GM19455 (cell line): ENCODE results near the gene FCMR.

ENCODE experiments used
- ATAC-seq: cut with Tn5 transposase; IDR thresholded peaks from one replicate; pipeline ENCODE4 v1.9.1; 2021; ENCODE audit not compliant: unreplicated experiment

FCMR gene, protein sequence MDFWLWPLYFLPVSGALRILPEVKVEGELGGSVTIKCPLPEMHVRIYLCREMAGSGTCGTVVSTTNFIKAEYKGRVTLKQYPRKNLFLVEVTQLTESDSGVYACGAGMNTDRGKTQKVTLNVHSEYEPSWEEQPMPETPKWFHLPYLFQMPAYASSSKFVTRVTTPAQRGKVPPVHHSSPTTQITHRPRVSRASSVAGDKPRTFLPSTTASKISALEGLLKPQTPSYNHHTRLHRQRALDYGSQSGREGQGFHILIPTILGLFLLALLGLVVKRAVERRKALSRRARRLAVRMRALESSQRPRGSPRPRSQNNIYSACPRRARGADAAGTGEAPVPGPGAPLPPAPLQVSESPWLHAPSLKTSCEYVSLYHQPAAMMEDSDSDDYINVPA

DNA sequence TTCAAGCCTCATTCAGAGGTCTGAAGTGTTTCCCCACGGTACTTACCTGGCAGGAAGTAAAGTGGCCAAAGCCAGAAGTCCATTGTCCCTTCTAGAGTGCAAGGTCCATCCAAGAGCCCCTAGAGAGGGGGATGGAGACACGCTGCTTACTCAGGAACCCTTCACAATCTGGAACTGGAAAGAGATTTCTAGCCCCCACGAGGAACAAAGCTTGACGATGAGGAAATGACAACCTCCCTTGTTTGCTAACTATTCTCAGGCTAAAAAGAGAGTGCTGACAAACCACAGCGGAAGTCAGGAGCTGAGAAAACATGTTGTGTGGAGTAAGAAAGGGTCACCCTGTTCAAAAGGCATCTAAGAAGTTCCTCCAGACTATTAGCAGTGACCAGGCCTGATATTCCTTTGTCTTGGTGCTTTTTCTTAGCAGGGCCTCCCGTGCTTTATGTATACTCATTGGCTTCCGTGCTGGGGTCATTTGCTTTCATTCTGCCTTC, at the start of gene FCMR:
Gene FCMR, minus strand, starts transcription at position 170 of the 494 bp plus-strand sequence. Its CDS starts 87 bp downstream, at position 83.
- ATAC-seq: no peak

DNA sequence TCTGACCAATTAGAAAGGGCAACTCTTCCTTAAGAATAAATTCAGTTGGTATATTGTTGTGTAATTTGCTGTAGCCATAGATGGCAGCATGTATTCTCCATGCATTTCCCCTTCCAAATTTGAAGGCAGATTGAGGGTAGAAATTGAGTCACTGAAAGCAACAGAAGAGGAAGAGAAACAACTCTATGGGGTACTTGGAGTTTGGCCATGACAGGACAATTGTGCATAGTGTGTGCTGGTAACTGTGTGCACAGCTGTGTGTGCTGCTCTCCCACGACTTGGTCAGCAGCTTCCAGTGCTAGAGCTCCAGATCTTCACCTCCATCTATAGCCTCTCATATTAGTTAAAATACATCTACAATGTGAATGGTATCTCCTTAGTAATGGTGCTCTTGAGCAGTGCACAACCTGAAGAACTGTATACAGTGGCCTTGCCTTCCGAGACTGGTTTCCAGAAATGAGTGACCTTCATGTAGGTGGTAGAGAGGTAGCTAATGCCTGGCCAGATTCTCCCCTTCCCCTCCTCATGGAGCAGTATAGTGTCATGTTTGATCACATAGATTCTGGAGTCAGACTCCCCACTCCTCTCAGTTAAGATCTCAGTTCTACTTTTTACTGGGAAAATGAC, 49.4 kb upstream of the FCMR start:
- no peak for ATAC-seq

DNA sequence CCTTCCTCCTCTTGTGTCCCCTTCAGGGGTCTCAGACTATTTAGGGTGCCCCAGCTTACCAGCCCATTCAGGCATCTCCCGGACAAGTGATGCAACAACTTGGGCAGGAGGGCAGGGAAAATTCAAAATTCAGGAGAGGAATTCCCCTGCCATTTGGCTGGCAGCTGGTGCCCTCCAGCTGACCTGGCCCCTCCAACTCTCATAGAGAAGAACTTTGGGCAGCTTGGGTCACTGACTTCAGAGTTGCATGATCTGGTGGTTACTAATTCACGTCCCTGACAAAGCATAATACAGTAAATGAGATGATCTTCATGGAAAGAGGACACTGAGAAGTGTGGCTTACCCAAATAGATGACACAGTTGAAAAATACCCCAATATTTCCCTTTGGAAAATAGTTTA, 48.7 kb upstream of the FCMR start, which contains the start of gene FCAMR:
Gene FCAMR, minus strand, starts transcription at position 15 of the 400 bp plus-strand sequence. CDS start 335 bp downstream, outside the sequence.
- ATAC-seq: no peak

DNA sequence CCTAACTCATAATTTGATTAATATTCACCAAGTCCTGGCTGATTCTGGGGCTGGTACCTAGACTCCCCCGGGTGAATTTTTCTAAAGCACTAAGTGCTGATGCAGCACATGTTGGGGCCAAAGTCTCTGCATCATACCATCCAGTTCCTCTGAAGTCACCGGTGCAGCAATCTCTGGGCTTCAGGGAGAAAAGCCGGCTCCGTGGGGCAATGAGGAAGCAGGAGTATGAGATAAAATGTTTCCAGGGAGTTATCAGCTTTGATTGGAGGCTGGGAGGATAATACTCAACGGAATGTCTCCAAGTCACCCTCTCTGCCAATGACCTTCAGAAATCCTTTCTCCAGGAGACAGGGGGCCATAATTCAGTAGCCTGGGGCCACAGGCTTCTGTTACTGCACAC, 47.3 kb upstream of the FCMR start:
- no peak for ATAC-seq

DNA sequence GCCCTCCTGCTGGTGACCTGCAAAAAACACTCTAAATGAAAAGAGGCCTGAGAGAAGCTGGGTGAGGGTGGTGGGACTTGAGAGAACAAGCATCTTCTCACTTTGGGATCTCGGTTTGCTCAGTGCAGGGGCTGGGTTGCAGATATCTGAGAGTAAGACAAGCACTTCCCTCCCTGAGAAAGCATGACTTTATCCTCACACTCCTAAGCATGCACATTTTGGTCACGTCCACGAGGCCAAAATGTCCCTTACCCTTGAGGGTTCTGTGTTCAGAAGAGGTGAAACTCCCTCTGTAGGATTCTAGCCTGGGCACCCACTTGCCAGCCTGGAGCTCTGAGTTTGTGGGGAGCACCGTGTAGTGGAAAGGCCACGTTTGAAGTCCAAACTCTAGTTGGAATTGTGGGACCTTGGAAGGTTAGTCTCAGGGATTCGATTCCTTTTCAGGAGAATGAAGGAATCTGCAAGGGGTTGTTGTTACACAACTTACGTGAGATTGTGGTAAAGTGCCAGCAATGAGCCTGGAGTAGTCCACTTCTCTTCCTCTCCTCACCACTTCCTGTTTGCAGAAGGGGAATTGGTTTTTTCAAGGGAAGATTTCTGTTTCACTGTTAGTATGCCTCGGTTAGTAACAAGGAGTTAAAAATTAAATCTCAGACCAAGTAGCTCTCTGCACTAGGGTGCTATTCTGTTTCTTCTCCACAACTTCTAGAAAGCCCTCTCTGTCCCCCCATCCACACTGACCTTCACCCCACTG, 45.5 kb upstream of the FCMR start:
- no peak for ATAC-seq

DNA sequence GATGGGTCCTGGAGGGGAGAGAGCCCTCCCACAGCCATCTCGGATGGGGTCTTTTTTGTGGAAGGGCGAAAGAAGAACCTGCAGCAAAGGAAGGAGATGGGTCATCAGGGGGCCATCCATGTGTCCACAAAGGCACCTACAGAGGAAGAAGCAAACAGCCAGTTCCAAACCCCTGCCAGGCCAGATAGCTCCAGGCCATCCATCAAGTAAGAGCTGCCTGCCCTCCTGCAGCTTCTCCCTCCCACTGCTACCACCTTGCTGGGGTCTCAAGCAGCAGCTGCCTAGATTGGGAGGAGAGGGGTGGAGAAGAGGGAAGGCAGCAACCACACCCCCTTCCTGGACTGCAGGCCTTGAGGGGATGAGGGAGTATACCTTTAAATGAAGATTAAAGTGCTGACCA, 44.0 kb upstream of the FCMR start:
- no peak for ATAC-seq

DNA sequence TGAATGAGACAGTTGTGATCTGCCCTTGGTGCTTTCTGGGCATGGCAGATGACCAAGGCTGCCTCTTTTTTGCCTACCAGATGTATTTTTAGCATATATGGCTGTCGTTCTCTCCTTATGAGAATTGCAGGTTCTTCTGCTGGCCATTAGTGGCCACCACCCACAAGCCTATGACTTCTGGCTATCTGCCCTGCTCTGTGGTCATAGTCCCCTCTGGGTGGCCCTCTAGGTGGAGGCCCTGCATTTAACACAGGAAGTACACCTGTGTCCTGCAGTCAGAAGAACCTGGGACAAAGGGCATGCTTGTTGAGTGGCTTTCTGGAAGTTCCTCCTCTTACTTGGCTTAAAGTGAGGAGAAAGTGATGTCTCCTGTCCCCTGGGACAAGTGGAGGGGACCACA, 42.0 kb upstream of the FCMR start:
- no peak for ATAC-seq

DNA sequence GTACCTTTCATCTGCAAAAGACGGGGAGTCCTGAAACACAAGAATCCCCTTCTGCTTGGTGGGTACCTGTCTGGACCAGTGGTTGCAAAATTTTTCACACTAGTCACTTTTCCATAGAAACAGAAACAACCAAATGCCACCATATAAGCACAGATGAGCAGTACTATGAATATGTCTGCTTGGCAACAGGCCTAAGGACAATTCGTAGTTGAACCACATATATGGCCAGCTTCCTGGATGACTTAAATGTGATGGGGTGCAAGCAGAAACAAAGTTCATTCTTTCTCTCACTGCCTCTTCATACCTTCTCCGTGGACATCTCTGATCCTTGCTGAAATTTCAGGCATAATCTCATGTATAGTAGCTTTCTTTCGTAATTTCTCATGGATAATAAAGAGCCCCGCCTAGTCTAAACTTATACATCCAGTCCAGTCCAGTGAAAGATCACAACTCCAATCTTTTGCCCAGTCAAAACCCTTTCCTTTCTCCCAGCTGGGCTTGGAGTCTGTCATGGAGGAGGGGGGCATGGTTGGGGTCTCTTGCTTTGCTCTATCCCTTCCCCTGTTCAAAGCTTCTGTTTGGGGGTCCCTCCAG, 41.5 kb upstream of the FCMR start:
- no peak for ATAC-seq

DNA sequence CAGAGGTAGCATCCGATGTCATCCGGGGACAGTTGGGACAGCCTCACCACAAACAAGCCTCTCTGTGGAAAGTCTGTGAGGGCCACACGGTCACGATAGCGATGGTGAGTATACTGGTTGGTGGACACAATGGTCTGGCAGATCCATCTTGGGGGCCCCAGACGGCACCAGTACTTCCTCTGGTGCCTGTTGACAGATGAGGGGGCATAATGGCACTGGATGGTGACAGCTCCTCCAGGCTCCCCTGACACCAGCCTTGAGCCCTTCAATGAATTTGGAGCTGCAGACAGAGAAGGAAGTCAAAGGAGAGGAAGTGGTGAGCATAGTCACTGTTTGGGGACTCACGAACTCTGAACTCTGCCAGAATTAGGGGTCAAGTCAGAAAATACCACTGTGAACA, 40.5 kb upstream of the FCMR start:
- no peak for ATAC-seq

DNA sequence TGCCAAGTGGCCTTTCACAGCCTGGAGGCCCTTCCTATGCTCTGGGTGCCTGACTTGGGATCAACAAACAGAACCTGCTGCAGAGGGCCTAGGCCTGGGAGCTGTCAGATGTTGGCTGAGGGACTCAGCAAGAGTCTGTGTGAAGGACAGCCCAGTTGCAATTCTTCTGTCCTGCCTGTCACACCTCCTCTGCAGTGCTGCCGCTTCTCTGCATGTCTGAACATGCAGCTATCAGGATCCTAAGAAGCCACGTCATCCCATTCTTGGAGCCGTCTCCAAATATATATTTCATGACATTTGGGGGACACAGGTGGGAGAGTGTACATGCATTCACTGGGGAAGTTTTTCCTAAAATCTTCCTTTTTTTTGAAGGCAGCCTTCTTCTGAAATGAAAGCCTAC, 39.9 kb upstream of the FCMR start:
- ATAC-seq: no peak

DNA sequence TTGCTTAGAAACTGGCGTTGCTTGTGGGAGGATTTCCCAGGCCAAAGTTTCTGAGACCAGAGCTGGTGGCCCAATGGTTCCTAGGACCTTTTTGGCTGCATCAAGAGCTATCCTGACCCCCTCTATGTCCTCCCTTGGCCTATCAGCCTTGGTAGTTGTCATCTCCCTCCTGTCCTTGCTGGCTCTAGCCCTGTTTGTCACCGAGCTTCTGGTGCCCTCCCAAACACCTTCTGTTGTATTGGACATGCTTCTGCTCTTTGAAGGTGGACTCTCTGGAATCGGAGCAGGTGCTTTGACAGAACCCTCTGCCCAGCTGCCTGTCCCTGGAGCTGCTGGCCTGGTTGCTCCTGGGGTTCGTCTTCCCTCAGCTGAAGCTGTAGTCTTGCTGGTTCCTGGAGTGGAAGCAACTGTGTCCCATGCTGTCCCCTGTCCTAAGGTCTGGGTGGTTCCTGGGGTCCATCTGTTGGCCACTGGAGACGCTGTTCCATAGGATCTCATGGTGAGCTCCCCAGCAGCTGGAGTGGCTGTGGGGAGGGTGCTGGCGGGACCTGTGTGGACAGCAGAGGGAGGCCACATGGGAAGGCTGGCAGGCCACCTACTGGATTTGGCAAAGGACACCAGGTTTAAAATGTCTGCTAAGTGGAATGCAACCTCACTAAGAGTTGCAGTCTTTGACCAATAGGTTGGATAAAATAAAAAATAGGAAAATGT, 39.1 kb upstream of the FCMR start:
- ATAC-seq: no peak

DNA sequence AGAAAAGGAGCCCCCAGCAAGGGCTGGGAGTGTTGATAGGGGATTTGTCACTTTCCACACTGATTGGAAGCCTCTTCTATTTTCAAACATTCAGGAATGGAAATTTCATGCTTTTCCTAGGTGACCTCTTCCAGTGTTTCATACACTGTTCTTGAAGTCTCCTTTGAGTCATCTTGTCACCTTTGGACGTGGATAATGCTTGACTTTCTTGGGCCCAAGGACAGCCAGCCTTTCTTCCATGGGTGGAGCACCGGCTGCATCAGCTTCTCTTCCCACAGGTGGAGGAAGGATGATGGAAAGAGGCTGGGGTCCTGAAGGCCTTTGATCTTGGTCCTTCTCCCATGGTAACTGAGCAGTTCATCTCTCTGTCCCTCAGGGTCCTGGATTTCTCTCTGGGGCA, 36.4 kb upstream of the FCMR start:
- ATAC-seq: no peak

DNA sequence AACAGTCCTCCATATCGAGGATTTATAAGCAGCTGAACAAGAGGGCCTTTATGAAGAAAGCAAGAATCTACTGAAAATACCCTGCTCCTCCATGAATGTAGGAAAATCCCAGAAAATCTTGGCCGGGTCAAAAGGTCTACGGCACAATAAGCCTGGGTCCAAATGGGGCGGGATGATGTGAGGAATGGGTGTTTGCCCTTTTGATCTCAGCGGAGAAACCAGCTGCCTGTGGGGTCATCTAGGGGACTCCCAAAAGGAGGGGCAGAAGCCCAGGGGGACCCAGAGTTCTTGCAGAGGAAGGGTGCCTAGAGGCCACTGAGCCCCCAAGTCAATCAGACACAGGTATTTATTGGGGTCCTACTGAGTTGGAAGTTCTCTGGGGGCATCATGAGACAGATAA, 35.9 kb upstream of the FCMR start:
- ATAC-seq: no peak

DNA sequence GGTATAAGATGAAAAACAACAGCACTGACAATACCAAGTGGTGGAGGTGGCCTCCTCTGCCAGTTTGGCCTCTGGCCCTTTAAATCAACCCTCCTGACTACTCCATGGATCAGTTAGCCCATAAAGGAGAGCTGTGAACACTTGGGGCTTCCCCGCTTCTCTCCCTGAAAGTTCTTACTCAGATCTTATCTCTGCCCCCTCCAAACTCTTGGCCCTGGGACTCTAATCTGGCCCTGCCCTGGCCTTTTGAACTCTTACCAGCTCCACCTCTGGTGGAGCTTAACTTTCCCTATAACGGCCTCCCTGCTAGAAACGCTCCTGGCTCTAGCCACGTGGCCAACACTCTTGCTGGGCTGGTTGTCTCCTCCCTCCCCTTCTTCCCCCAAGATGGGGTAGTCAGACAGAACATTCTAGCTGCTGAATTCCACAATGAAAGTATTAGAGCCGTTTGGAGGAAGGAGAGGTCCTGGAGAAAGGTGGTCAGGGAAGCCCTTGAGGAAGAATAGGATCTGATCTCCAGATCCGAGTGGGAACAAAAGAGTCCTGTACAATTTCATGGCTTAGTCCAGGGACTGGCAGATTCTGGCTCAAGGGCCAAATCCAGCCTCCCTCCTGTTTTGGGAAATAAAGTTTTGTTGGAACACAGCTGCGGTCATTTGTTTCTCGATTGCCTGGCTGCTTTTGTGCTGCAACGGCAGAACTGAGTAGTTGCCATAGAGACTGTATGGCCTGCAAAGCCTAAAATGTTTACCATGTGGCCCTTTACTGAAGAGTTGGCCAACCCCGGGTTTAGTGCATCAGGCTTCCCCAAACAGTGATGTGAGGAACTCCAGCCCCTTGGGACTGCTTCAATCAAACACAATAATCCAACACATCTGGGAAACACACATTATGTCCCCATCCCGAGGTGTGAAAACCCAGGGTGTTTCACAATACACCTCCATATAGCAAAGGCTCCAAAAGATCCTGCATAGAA, 34.0 kb upstream of the FCMR start:
- no peak for ATAC-seq

DNA sequence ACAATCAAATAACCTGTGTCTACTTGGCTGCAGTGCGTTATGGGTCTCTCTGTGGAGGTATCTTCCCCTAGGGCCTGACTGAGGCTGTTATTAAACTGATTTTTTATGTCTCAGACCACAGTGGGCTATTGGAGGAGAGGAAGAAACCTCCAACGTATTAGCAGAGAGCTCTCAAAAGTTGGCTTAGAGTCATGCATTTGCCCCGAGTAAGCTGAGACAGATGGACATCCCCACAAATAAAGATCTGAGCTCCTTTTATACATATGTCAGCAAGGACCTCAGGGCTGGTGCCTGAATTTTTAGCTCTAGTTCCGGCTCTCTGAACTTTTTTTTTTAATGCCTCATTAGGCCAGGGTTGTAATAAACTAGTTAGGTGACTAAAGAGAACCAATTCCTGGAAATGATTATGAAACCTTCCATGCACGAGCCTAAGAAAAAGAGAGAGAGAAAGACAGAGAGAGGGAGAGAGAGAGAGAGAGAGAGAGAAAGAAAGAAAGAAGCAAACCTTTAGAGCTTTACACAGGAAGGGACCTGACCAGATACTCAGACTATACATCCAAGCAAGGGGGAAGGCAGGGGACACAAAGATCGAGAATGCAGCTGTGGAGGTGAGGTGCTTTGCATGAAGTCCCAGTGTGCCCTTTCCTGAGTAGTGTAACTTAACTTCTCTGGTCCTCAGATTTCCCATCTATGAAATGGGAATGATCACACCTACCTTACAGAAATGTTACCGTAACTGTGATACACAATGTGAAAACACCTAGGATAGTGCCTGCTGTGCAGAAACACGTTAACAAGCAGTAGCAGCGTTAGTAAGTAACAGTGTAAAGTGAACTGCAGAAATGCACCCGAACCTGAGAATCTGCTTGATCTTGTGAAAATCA, 33.0 kb upstream of the FCMR start:
- no peak for ATAC-seq

DNA sequence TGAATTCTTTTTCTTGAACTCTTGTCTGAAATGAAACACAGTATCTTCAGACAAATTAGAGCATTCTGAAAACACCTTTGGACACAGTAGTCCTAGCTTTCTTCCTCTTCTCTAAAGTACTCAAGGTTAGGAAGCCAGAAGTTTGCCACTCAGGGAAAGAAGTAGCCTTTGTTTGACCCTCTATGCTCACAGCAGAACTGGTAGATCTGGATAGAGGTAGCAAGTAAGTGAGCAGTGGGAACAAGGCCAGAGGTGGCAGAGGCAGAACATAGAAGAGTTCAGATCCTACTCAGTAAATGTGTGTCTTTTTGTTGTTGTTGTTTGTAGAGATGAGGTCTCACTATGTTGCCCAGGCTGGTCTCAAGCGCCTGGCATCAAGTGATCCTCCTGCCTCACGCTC, 31.9 kb upstream of the FCMR start:
- no peak for ATAC-seq

DNA sequence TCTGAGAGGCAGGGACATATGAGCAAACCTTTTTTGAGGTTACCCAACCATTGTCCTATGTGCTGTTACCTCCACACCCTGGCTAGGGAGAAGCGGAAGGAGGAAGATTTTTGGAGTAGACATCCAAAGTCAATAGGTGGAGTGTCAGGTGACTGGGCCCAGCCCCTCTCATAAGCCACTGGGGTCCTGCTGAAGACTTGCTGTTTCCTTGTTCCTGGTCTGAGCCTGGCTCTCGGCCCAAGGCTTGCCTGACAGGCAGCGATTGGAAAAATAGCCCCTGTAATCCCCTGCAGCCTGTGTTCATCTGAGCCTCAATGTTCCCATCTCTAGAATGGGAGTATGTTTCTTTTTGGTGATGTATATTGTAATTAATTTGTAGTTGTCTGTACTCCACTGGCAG, 31.4 kb upstream of the FCMR start:
- no peak for ATAC-seq

DNA sequence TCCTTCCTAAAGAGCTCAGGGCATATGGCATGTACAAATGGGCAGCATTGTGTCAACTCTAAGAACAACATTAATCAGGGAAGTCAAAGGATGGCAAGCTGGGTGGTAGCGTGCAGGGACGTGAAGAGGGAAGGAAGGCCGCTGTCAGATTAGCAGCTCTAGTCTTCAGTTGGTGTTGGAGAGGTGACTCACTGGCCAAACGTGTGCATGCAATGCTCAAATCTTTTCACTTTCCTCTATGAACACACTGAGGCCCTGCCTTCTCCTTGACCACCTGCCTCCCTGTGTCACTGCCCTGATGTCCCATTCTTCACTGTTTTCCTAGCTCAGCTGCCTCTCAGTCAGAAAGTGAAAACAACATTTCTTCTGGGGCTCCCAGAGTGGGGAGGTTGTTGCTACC, 30.4 kb upstream of the FCMR start:
- ATAC-seq: no peak
